VCaP (cell line): ENCODE measurements around the gene PDE9A.

Experiments used
- H3K27ac ChIP-seq: fragments of 450-650 bp; 2 replicates; pipeline ENCODE4 v1.5.1; 2017
- TF ChIP-seq, protein P1 (sequence below): fragments of 450-650 bp; conservative IDR thresholded peaks from 2 replicates; pipeline ENCODE4 v1.5.1; 2017; ENCODE audit warnings: mild to moderate bottlenecking, moderate library complexity

The PDE9A gene

GRCh38 chr21:42655796-42656770, 2.7 kb downstream of the PDE9A start:
- H3K27ac ChIP-seq: peak overlapping the region; percentile 100
- TF ChIP-seq, protein P1, sequence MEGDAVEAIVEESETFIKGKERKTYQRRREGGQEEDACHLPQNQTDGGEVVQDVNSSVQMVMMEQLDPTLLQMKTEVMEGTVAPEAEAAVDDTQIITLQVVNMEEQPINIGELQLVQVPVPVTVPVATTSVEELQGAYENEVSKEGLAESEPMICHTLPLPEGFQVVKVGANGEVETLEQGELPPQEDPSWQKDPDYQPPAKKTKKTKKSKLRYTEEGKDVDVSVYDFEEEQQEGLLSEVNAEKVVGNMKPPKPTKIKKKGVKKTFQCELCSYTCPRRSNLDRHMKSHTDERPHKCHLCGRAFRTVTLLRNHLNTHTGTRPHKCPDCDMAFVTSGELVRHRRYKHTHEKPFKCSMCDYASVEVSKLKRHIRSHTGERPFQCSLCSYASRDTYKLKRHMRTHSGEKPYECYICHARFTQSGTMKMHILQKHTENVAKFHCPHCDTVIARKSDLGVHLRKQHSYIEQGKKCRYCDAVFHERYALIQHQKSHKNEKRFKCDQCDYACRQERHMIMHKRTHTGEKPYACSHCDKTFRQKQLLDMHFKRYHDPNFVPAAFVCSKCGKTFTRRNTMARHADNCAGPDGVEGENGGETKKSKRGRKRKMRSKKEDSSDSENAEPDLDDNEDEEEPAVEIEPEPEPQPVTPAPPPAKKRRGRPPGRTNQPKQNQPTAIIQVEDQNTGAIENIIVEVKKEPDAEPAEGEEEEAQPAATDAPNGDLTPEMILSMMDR: no peak

DNA sequence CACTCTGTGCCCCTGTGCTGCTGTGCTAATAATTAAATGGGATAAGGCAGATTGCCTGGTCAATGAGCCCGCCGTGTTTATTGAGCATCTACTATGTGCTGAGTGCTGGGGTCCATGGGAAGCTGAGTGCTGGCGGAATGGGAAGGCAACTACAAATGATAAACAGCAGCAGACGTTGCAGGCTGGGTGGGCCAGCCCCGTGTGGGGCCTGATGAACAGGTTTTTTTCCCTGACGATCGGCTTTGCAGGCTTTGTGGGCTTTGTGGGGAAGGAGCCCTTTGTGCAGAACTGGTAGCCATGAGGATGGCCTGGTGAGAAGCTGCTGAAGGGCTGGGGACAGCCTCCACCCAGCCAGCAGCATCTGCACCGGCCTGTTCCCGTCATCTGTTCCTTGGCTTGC, 3.5 kb downstream of the PDE9A start:
- TF ChIP-seq, protein P1: no peak
- H3K27ac ChIP-seq: peak overlapping the region; percentile 100

DNA sequence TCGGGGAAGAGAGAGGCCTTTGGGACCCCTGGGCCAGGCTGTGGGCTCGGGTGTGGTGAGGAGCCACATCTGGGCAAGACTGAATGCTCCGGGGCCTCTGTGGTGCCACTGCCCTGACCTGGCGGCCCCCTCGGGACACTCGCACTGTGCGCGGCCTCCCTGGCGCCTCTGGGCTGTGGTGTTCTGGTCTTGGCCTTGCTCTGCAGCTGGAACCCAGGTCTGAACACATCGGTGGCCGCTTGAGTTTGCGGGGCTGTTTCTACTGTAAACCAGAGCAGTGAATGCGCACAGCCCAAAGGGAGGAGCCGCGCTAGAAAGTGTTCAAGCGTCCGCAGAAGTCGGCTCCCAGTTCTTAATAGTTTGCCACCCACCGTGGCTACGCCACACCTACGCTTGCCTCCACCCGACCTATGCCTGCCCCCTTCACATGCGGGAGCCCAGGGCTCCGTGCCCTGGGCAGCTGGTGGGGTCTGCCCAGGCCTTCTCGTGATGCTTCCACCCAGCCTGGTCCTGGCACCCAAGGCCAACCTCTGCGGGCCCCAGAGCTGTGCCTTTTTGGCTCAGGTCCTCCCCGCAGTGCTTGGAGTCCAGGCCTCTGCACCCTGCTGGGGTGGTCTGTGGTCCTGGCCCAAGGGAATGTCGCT, 4.4 kb downstream of the PDE9A start:
- H3K27ac ChIP-seq: peak overlapping the region; percentile 100
- TF ChIP-seq, protein P1: no peak

- H3K27ac ChIP-seq: peak overlapping the region; percentile 100
- TF ChIP-seq, protein P1: no peak
Observed at GRCh38 chr21:42658320-42659105, 5.1 kb downstream of the PDE9A start.

GRCh38 chr21:42659416-42660117, 6.1 kb downstream of the PDE9A start:
- TF ChIP-seq, protein P1: no peak
- H3K27ac ChIP-seq: peak overlapping the region; percentile 100

GRCh38 chr21:42660118-42660470, 6.7 kb downstream of the PDE9A start:
- H3K27ac ChIP-seq: peak overlapping the region; percentile 100
- TF ChIP-seq, protein P1: no peak
